ENCODE results near the gene GCH1.

DNA sequence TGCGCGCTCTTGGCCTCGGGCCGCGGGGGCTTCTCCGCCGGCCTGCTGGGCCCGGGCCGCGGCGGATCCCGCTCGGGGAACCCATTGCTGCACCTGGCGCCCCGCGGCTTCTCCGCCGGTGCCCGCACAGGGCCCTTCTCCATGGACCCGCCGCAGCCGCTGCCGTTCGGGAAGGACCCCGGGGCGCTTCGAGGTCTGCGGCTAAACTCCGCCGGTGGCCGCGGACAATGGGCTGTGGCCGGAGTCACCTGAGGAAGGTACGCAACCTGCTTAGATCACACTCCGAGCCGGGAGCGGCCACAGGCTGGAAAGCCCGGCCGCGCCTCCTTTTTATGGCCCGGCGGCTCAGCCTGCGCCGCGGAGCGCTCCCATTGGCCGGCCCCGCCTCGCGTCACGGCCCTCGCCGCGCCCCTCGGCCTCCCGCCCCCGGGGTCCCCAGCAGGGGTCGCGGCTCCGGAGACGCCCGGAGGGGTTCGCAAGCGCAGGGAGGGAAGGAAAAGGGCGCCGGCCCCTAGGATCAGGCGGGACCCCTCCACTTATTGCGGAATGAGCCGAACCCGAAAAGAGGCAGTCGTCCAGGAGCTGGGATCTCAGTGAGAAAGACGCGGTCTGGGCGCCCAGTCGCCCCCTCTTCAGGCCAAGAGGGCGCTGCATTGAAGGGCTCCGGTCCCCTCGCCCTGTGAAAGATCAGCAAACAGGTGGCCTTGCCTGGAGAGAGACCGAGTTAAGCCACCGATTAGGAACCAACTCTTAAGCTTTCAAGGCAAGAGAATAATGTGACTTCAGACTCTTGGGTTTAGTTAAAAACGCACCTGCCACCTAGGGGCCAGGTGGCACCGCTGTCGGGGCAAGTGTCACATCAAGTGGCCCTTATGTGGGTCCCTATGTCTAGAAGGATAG, at the start of gene GCH1:
- TF ChIP-seq POLR2A (IDR thresholded peaks at IDR 0.05) (peak; percentile 39 to 64), POLR2AphosphoS5 (IDR thresholded peaks at IDR 0.05) (no peak), EP300 (IDR thresholded peaks at IDR 0.05) (no peak)
- TF ChIP-seq, protein P1, sequence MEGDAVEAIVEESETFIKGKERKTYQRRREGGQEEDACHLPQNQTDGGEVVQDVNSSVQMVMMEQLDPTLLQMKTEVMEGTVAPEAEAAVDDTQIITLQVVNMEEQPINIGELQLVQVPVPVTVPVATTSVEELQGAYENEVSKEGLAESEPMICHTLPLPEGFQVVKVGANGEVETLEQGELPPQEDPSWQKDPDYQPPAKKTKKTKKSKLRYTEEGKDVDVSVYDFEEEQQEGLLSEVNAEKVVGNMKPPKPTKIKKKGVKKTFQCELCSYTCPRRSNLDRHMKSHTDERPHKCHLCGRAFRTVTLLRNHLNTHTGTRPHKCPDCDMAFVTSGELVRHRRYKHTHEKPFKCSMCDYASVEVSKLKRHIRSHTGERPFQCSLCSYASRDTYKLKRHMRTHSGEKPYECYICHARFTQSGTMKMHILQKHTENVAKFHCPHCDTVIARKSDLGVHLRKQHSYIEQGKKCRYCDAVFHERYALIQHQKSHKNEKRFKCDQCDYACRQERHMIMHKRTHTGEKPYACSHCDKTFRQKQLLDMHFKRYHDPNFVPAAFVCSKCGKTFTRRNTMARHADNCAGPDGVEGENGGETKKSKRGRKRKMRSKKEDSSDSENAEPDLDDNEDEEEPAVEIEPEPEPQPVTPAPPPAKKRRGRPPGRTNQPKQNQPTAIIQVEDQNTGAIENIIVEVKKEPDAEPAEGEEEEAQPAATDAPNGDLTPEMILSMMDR (IDR thresholded peaks at IDR 0.05) = peak in 3 of 4 experiments; percentile 2 to 55 (median 31)

Measured in gastroesophageal sphincter (tissue), 3 donors.